GM12878 (cell line): ENCODE measurements around the gene RNF168. TPM values are rescaled to one million over a fixed set of nuclear protein-coding genes. Genes with fewer than 3 reads are reported as not detected.

Experiments used
- ATAC-seq: fragments of 200-7000 bp; cut with Tn5 transposase; 3 replicates; pipeline ENCODE4 v1.9.1; 2020; ENCODE audit warnings: mild to moderate bottlenecking, moderate library complexity
- BruUV-seq: library from RNA; stranded (reverse); fragments of 400-500 nt; replicated peaks from 2 replicates; lab custom pipeline; 2021; lab: Mats Ljungman, UMichigan
- CTCF ChIA-PET: fragments of 300-600 bp; sonication (Branson Sonifier 250); formaldehyde crosslinking; extraction: SDS; loops from one replicate; lab custom pipeline; 2021; ENCODE audit warnings: inconsistent platforms; lab: Yijun Ruan, JAX
- POLR2A ChIA-PET: fragments of 350-600 bp; formaldehyde crosslinking; extraction: SDS; loops from one replicate; lab custom pipeline; 2021; ENCODE audit warnings: inconsistent platforms; lab: Charles Lee
- RAD21 ChIA-PET: fragments of 300-600 bp; sonication (Branson Sonifier 250); formaldehyde crosslinking; loops from one replicate; lab custom pipeline; 2023; ENCODE audit warnings: antibody characterized with exemption; ENCODE audit not compliant: unreplicated experiment; lab: Charles Lee
- SMC1A ChIA-PET: fragments of 300-600 bp; sonication (Branson Sonifier 250); formaldehyde crosslinking; loops from one replicate; lab custom pipeline; 2023; ENCODE audit not compliant: unreplicated experiment, uncharacterized antibody; lab: Charles Lee
- DNase-seq: peaks from one replicate; pipeline ENCODE4 v3.0.0-alpha.2; 2011; ENCODE audit warnings: low read depth, low spot score
- FAIRE-seq: peaks from 3 replicates; lab custom pipeline; 2011; peaks lifted over from hg19 to GRCh38; lab: Jason Lieb, UNC
- H2AFZ ChIP-seq: 2 replicates; pipeline ENCODE4 v1.6.0; 2011; ENCODE audit warnings: low read depth, low read length, control low read depth; ENCODE audit not compliant: control insufficient read depth
- H3K27ac ChIP-seq: 2 replicates; pipeline ENCODE4 v1.5.1; 2011; ENCODE audit warnings: control low read depth; ENCODE audit not compliant: control insufficient read depth, insufficient read depth
- H3K27me3 ChIP-seq, 2 experiments: replicated peaks in 1 of 2; 2 replicates each; pipeline versions ENCODE4 v1.6.0 to v1.6.1; 2011; ENCODE audit warnings: low read length in 1 of 2; ENCODE audit not compliant: control insufficient read depth in 2 of 2, insufficient read depth in 2 of 2
- H3K36me3 ChIP-seq, 2 experiments: 2 replicates each; pipeline ENCODE4 v1.5.1; 2011; ENCODE audit warnings: low read length in 1 of 2; ENCODE audit not compliant: control insufficient read depth in 2 of 2, insufficient read depth in 2 of 2
- H3K4me1 ChIP-seq: 2 replicates; pipeline ENCODE4 v1.6.1; 2011; ENCODE audit warnings: mild to moderate bottlenecking, low read length, moderate library complexity, mixed read lengths; ENCODE audit not compliant: control insufficient read depth, insufficient read depth
- H3K4me2 ChIP-seq: 2 replicates; pipeline ENCODE4 v1.6.0; 2011; ENCODE audit warnings: control low read depth; ENCODE audit not compliant: control insufficient read depth, insufficient read depth
- H3K4me3 ChIP-seq: fragments of 200-600 bp; sonication (generic); 2 replicates; pipeline ENCODE4 v1.5.1; 2016
- H3K79me2 ChIP-seq: 2 replicates; pipeline ENCODE4 v1.6.0; 2011; ENCODE audit warnings: low read length; ENCODE audit not compliant: control insufficient read depth, insufficient read depth
- H3K9ac ChIP-seq: 2 replicates; pipeline ENCODE4 v1.8.0; 2011; ENCODE audit warnings: low read length, control low read depth, mixed read lengths; ENCODE audit not compliant: control insufficient read depth, insufficient read depth
- H3K9me3 ChIP-seq: replicated peaks from 3 replicates; pipeline ENCODE4 v1.5.1; 2011; ENCODE audit warnings: mild to moderate bottlenecking, low read length; ENCODE audit not compliant: control insufficient read depth, insufficient read depth
- H4K20me1 ChIP-seq: 2 replicates; pipeline ENCODE4 v1.6.0; 2011; ENCODE audit not compliant: control insufficient read depth, insufficient read depth
- CBX5 ChIP-seq: sonication (generic); IDR thresholded peaks from 2 replicates; pipeline ENCODE4 v1.6.1; 2016; ENCODE audit warnings: low read depth, moderate library complexity, mild to moderate bottlenecking, inconsistent platforms
- GABPA ChIP-seq: IDR thresholded peaks from 2 replicates; pipeline ENCODE4 v1.6.1; 2014; ENCODE audit warnings: antibody characterized with exemption, low read depth, mild to moderate bottlenecking, inconsistent platforms
- HCFC1 ChIP-seq: fragments of 150-350 bp; IDR thresholded peaks from 2 replicates; pipeline ENCODE4 v1.6.1; 2014; ENCODE audit warnings: low read length
- HDGF ChIP-seq: fragments of 450-650 bp; IDR thresholded peaks from 2 replicates; pipeline ENCODE4 v1.6.1; 2016; ENCODE audit warnings: antibody characterized with exemption
- MEF2A ChIP-seq: IDR thresholded peaks from 2 replicates; pipeline ENCODE4 v1.6.1; 2011; ENCODE audit warnings: low read depth, mild to moderate bottlenecking, low read length, moderate library complexity; ENCODE audit not compliant: insufficient read depth
- NFYA ChIP-seq: IDR thresholded peaks from 2 replicates; pipeline ENCODE4 v1.6.1; 2011; ENCODE audit warnings: low read depth, mild to moderate bottlenecking, low read length, improper control_type of control experiment, borderline replicate concordance
- NFYB ChIP-seq: IDR thresholded peaks from 2 replicates; pipeline ENCODE4 v1.6.1; 2011; ENCODE audit warnings: low read depth, mild to moderate bottlenecking, low read length, improper control_type of control experiment, moderate library complexity; ENCODE audit not compliant: insufficient read depth
- RB1 ChIP-seq: fragments of 450-650 bp; formaldehyde crosslinking; IDR thresholded peaks from 2 replicates; pipeline ENCODE4 v1.6.1; 2017; ENCODE audit warnings: mild to moderate bottlenecking, borderline replicate concordance
- SIX5 ChIP-seq: IDR thresholded peaks from 2 replicates; pipeline ENCODE4 v1.6.1; 2011; ENCODE audit warnings: mild to moderate bottlenecking, low read depth, low read length, moderate library complexity; ENCODE audit not compliant: severe bottlenecking
- SRF ChIP-seq, 2 experiments: IDR thresholded peaks; 2 replicates each; pipeline ENCODE4 v1.6.1; 2011; ENCODE audit warnings: low read depth in 2 of 2, low read length in 2 of 2, mild to moderate bottlenecking in 1 of 2, moderate library complexity in 1 of 2
- STAT3 ChIP-seq: IDR thresholded peaks from 2 replicates; pipeline ENCODE4 v1.6.1; 2011; ENCODE audit warnings: low read depth, low read length, improper control_type of control experiment
- ZBED1 ChIP-seq: IDR thresholded peaks from 2 replicates; pipeline ENCODE4 v1.6.1; 2016; ENCODE audit warnings: borderline replicate concordance
- ZNF384 ChIP-seq: IDR thresholded peaks from 2 replicates; pipeline ENCODE4 v1.6.1; 2012; ENCODE audit warnings: low read depth, mild to moderate bottlenecking, low read length, improper control_type of control experiment, borderline replicate concordance
- ZSCAN29 ChIP-seq: fragments of 450-650 bp; IDR thresholded peaks from 2 replicates; pipeline ENCODE4 v1.6.1; 2017; ENCODE audit warnings: mild to moderate bottlenecking, moderate library complexity
- WGBS: methylation state at CpG from one replicate; pipeline ENCODE4 v1.1.6; 2016; ENCODE audit warnings: low lambda C conversion rate; ENCODE audit not compliant: insufficient replicate concordance, insufficient coverage; ENCODE audit errors: missing lambda C conversion rate; 5-methylcytosine and 5-hydroxymethylcytosine counted together
- in situ Hi-C: fragments of 300-500 bp; cut with MboI; formaldehyde crosslinking; loops from 9 replicates; pipeline ENCODE4 v1.14.3; 2018; ENCODE audit warnings: mixed read lengths
- intact Hi-C: fragments of 100-400 bp; cut with micrococcal nuclease; formaldehyde crosslinking; loops from one replicate; pipeline ENCODE4 v1.14.2; 2022; ENCODE audit not compliant: unreplicated experiment
- polyA plus RNA-seq, 11 experiments: library from polyadenylated mRNA; depleted of rRNA in 4 of 11; unstranded in 6 of 11; stranded (reverse) in 5 of 11; fragments of >200 nt; fragmentation: Nextera tagmentation in 4 of 11; fragmentation: Illumina TruSeq in 1 of 11; extraction: Ambion mirVana in 4 of 11; extraction: Trizol in 1 of 11; gene quantifications; 1 replicate in 1 of 11; 2 replicates in 10 of 11; pipeline versions ENCODE4 v1.2.1 to v1.2.3, GENCODE V29; 2011 to 2016; ENCODE audit warnings: inconsistent platforms in 2 of 11, missing spikeins in 2 of 11, low read depth in 1 of 11
- total RNA-seq, 4 experiments: library from RNA; depleted of rRNA in 3 of 4; stranded (reverse); fragments of >200 nt in 3 of 4; fragmentation: Illumina TruSeq in 1 of 4; extraction: Trizol in 1 of 4; gene quantifications; 2 replicates each; pipeline versions ENCODE4 v1.2.1 to v1.2.3, GENCODE V29; 2013 to 2021
- TF ChIP-seq, protein P1 (sequence below): IDR thresholded peaks from 2 replicates; pipeline ENCODE4 v1.6.1; 2012; ENCODE audit warnings: low read length, inconsistent platforms
- TF ChIP-seq, protein P2 (sequence below): fragments of 150-350 bp; IDR thresholded peaks from 2 replicates; pipeline ENCODE4 v1.6.1; 2014; ENCODE audit warnings: mild to moderate bottlenecking, low read depth, low read length
- TF ChIP-seq, protein P3 (sequence below): fragments of 450-650 bp; IDR thresholded peaks from 2 replicates; pipeline ENCODE4 v1.6.1; 2018; ENCODE audit warnings: borderline replicate concordance, mild to moderate bottlenecking; ENCODE audit not compliant: partially characterized antibody
- TF ChIP-seq, protein P4 (sequence below): fragments of 450-650 bp; IDR thresholded peaks from 2 replicates; pipeline ENCODE4 v1.6.1; 2017; ENCODE audit warnings: mild to moderate bottlenecking

RNF168 gene
- total and polyA plus RNA-seq, 10 of the 15 experiments (the other 5 are each of a cell fraction or from before 2014, with no cell fraction given) = 12.7 to 47.5 (median 24.8) TPM

DNA sequence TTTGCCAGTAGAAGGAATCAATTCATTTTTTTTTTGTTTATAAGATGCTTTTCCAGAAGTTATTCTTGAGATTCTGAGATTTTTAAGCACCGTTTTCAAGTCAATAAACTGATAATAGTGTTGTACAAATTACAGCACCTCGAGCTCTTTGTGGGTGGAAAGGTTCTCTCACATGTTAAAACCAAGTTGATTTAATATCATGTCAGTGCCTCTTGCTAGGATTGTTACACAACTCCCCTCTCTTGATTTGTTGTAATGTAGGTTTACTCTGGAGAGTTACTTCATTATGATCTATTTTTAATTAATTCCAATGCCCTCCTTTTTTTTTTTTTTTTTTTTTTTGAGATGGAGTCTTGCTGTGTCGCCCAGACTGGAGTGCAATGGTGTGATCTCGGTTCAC is 45.5 kb downstream of the RNF168 start:
- DNase-seq (no peak), FAIRE-seq (no peak), ATAC-seq (0 out of 3 replicates have a peak, but pooled peaks have one; percentile 22)
- SMC1A ChIA-PET = interaction anchor here (0.8 to 6.8 kb wide), 9 partner anchors 8 to 92 kb away, joined by 3 to 59 read pairs (median 5); no protein-coding TSS in a partner anchor
- RAD21 ChIA-PET = interaction anchor here (0.8 to 6.8 kb wide), 2 partner anchors 17 to 176 kb away, joined by 4 to 60 read pairs; no protein-coding TSS in a partner anchor
- intact Hi-C loops (no loop called here), in situ Hi-C loops (no loop called here)
- 60% methylated on average over 4 of the region's 4 CpGs for WGBS
- no peak overlapping the region for H3K4me3 ChIP-seq
- CTCF ChIA-PET = interaction anchor here (0.9 to 3.5 kb wide), 5 partner anchors 12 to 206 kb away, joined by 3 to 12 read pairs (median 3); no protein-coding TSS in a partner anchor
- no TSS peak for BruUV-seq
- H3K79me2 ChIP-seq = no peaks in the 10 kb centered on the region
- POLR2A ChIA-PET = interaction anchor here (0.6 to 1.8 kb wide), 4 partner anchors 17 to 279 kb away, joined by 3 to 8 read pairs (median 4); no protein-coding TSS in a partner anchor
- no peaks in the 10 kb centered on the region; the same call in 2 of the 3 replicates for H3K9me3 ChIP-seq
- no peak overlapping the region for H3K9ac ChIP-seq
- peak overlapping the region; percentile 47 for H3K27ac ChIP-seq
- peaks cover 4% of the 10 kb centered on the region for H3K4me1 ChIP-seq
- no peaks in the 10 kb centered on the region for H4K20me1 ChIP-seq
- H3K27me3 ChIP-seq = no peaks in the 10 kb centered on the region
- H2AFZ ChIP-seq = no peak overlapping the region
- no peaks in the 10 kb centered on the region for H3K36me3 ChIP-seq
- no peak overlapping the region for H3K4me2 ChIP-seq
- TF ChIP-seq STAT3 = no peak
- no peak for TF ChIP-seq SIX5
- TF ChIP-seq, protein P1, sequence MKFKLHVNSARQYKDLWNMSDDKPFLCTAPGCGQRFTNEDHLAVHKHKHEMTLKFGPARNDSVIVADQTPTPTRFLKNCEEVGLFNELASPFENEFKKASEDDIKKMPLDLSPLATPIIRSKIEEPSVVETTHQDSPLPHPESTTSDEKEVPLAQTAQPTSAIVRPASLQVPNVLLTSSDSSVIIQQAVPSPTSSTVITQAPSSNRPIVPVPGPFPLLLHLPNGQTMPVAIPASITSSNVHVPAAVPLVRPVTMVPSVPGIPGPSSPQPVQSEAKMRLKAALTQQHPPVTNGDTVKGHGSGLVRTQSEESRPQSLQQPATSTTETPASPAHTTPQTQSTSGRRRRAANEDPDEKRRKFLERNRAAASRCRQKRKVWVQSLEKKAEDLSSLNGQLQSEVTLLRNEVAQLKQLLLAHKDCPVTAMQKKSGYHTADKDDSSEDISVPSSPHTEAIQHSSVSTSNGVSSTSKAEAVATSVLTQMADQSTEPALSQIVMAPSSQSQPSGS = no peak
- no peak for TF ChIP-seq HDGF
- TF ChIP-seq, protein P2, sequence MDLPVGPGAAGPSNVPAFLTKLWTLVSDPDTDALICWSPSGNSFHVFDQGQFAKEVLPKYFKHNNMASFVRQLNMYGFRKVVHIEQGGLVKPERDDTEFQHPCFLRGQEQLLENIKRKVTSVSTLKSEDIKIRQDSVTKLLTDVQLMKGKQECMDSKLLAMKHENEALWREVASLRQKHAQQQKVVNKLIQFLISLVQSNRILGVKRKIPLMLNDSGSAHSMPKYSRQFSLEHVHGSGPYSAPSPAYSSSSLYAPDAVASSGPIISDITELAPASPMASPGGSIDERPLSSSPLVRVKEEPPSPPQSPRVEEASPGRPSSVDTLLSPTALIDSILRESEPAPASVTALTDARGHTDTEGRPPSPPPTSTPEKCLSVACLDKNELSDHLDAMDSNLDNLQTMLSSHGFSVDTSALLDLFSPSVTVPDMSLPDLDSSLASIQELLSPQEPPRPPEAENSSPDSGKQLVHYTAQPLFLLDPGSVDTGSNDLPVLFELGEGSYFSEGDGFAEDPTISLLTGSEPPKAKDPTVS = no peak
- TF ChIP-seq HCFC1 = no peak
- TF ChIP-seq GABPA = no peak
- TF ChIP-seq NFYA = no peak
- no peak for TF ChIP-seq ZSCAN29
- no peak for TF ChIP-seq ZBED1
- no peak for TF ChIP-seq RB1
- no peak for TF ChIP-seq ZNF384
- TF ChIP-seq, protein P3, sequence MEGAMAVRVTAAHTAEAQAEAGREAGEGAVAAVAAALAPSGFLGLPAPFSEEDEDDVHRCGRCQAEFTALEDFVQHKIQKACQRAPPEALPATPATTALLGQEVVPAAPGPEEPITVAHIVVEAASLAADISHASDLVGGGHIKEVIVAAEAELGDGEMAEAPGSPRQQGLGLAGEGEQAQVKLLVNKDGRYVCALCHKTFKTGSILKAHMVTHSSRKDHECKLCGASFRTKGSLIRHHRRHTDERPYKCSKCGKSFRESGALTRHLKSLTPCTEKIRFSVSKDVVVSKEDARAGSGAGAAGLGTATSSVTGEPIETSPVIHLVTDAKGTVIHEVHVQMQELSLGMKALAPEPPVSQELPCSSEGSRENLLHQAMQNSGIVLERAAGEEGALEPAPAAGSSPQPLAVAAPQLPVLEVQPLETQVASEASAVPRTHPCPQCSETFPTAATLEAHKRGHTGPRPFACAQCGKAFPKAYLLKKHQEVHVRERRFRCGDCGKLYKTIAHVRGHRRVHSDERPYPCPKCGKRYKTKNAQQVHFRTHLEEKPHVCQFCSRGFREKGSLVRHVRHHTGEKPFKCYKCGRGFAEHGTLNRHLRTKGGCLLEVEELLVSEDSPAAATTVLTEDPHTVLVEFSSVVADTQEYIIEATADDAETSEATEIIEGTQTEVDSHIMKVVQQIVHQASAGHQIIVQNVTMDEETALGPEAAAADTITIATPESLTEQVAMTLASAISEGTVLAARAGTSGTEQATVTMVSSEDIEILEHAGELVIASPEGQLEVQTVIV = no peak
- TF ChIP-seq SRF (IDR thresholded peaks at IDR 0.05; ENCODE audit: low read depth in 2 of 2, low read length in 2 of 2) = no peak
- TF ChIP-seq MEF2A = no peak
- no peak for TF ChIP-seq CBX5
- TF ChIP-seq, protein P4, sequence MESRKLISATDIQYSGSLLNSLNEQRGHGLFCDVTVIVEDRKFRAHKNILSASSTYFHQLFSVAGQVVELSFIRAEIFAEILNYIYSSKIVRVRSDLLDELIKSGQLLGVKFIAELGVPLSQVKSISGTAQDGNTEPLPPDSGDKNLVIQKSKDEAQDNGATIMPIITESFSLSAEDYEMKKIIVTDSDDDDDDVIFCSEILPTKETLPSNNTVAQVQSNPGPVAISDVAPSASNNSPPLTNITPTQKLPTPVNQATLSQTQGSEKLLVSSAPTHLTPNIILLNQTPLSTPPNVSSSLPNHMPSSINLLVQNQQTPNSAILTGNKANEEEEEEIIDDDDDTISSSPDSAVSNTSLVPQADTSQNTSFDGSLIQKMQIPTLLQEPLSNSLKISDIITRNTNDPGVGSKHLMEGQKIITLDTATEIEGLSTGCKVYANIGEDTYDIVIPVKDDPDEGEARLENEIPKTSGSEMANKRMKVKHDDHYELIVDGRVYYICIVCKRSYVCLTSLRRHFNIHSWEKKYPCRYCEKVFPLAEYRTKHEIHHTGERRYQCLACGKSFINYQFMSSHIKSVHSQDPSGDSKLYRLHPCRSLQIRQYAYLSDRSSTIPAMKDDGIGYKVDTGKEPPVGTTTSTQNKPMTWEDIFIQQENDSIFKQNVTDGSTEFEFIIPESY = no peak
- TF ChIP-seq NFYB = no peak
